Stomach smooth muscle (tissue), 2 donors: Measurements from ENCODE around the gene TH.
"Not testable (repeated sequence)": the region's sequence is repeated elsewhere in the genome, so short reads cannot be mapped to it uniquely, and the experiment has no call there.

ENCODE experiments used
- H3K27ac ChIP-seq: one replicate; pipeline ENCODE4 v1.7.0; 2013; ENCODE audit warnings: mild to moderate bottlenecking, low read length, inconsistent platforms
- H3K27me3 ChIP-seq, 2 donors: one replicate each; pipeline ENCODE4 v1.7.0; 2013; ENCODE audit warnings: low read length in 2 of 2; ENCODE audit not compliant: insufficient read depth in 2 of 2, control insufficient read depth in 1 of 2
- H3K36me3 ChIP-seq, 2 donors: one replicate each; pipeline ENCODE4 v1.7.0; 2013; ENCODE audit warnings: low read length in 2 of 2; ENCODE audit not compliant: control insufficient read depth in 2 of 2, insufficient read depth in 2 of 2
- H3K4me1 ChIP-seq: one replicate; pipeline ENCODE4 v1.7.0; 2013; ENCODE audit warnings: low read length; ENCODE audit not compliant: control insufficient read depth, insufficient read depth
- H3K4me3 ChIP-seq, 2 donors: one replicate each; pipeline ENCODE4 v1.7.0; 2013; ENCODE audit warnings: low read length in 2 of 2
- H3K9ac ChIP-seq, 2 donors: one replicate each; pipeline ENCODE4 v1.7.0; 2013; ENCODE audit warnings: low read length in 2 of 2, mild to moderate bottlenecking in 1 of 2
- H3K9me3 ChIP-seq, 2 donors: one replicate each; pipeline ENCODE4 v1.7.0; 2013; ENCODE audit warnings: low read length in 2 of 2; ENCODE audit not compliant: control insufficient read depth in 2 of 2
- donor health status: healthy.
- donor health status: Pancreatic carcinoma.

Gene TH

DNA sequence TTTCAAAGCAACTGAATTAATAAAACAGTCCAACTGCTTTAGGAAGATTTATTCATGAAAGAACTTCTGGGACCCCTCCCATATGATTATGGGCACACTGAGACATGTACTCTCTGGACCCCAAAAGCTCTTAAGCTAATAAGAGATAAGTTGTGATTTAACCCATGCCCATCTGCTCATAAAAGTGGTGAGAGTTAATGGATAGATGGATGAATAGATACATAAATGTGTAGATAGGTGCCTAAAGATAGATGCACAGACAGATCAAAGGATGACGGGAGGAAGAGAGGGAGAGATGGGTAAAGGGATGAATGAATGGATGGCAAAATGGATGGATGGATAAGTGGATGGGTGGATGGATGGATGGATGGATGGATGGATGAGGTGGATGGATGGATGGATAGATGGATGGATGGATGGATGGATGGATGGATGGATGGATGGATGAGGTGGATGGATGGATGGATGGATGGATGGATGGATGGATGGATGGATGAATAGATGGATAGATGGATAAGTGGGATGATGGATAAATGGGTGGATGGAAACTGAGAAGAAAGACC lies 29.4 kb upstream of the TH start:
- no peak overlapping the region for H3K27ac ChIP-seq
- H3K27me3 ChIP-seq, result peaks cover 0 to 2% of the 10 kb centered on the region in 2 donors
- no peaks in the 10 kb centered on the region for H3K36me3 ChIP-seq
- H3K4me3 ChIP-seq, result no peak overlapping the region
- no peak overlapping the region for H3K9ac ChIP-seq
- no peaks in the 10 kb centered on the region for H3K4me1 ChIP-seq
- H3K9me3 ChIP-seq, result no peaks in the 10 kb centered on the region

DNA sequence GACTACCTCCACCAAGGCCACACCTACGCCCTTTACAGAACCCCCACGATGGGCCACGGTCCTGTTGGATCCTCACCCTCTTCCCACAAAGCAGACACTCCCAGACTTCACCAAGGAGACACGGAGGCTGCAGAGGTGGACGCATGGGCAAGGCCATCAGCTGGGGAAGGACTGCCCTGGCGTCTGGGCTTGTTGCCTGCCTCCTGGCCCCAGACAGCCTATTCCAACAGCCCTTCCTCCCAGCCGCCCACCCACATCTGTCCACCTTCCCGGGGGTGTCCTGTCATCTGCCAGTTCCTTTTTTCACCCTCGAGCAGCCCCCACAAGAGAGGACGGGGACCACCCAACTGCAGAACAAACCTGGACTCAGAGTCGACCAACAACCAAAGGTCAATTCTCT lies 28.9 kb upstream of the TH start:
- Histone ChIP-seq H3K4me3 (no peak overlapping the region), H3K9me3 (no peaks in the 10 kb centered on the region), H3K27ac (no peak overlapping the region), H3K4me1 (no peaks in the 10 kb centered on the region), H3K36me3 (no peaks in the 10 kb centered on the region), H3K27me3 (peaks cover 0 to 2% of the 10 kb centered on the region in 2 donors), H3K9ac (no peak overlapping the region)

DNA sequence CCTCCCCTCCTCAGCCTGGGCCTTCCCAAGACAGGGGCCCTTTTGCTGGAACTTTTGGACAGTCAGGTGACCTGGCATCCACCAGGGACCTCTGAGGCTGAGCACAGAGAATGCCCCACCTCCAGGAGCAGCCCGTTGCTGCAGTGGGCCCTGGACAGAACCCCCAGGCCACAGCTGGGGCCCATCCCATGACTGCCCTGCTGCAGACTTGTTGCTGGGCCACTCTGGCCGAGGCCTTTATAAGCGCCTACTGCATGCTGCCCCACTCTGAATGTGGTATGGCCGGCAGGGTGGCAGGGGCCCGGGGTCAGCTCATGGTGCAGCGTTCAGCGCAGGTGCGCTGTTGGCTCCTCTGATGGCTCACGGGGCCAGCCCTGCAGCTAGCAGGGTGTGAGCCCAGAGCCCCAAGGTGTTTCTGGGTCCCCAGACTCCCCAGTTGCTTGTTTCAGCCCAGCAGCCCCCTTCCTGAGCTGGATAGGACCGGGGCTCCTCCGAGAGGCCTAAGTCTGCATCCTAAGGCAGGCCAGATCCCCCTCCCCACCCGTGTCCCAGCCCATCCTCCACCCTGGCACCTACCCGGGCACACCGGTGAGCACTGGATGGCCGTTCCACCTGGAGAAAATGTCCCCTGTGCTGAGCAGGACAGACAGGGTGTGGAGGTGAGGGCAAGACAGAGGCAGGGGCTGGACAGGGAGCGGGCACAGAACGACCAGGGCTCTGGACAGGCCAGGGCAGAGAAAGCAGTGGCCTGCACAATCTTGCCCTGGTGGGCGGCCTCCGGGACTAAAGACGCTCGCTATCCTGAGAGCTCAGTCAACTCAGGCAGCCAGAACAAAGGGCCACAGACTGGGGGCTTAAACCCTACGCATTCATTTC lies 28.1 kb upstream of the TH start:
- Histone ChIP-seq H3K27me3 (peaks cover 0 to 5% of the 10 kb centered on the region in 2 donors), H3K9ac (no peak overlapping the region), H3K36me3 (no peaks in the 10 kb centered on the region), H3K4me1 (no peaks in the 10 kb centered on the region), H3K9me3 (no peaks in the 10 kb centered on the region), H3K4me3 (no peak overlapping the region), H3K27ac (no peak overlapping the region)

DNA sequence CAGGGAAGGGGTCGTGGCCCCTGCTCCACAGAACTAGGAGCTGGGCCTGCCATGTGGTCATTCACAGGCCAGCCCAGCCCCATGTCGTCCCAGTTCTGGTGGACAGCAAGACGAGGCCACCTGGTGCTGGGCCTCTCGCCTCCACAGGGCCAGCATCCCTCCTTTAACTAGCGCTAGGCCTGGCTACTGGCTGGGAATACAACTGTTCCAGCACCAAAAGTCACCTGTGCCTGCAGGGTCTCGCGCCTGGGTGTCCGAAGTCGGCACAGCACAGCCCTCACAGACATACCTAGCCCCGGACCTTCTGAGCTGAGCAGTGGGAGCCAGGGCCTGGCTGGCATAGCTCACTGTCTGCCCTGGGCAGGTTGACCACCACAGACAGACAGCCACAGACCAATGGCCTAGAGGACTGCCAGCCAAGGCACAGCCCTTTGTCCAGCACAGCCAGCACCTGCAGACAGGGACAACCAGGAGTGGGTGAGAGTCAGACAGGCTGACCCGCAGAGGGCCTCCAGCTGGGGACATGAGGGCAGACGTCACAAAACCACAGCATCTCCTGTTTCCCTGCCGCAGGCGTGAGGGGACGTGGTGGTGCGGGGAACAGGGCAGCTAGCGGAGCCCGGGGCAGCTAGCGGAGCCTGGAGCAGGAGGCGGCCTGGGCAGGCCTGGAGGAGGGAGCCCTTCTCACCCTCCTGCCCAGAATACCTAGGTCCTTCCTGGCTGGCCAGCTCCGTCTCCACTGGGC lies 27.2 kb upstream of the TH start:
- no peak overlapping the region for H3K4me3 ChIP-seq
- peaks cover 0 to 5% of the 10 kb centered on the region in 2 donors for H3K27me3 ChIP-seq
- H3K27ac ChIP-seq, result no peak overlapping the region
- no peaks in the 10 kb centered on the region for H3K36me3 ChIP-seq
- H3K9me3 ChIP-seq, result no peaks in the 10 kb centered on the region
- no peaks in the 10 kb centered on the region for H3K4me1 ChIP-seq
- no peak overlapping the region for H3K9ac ChIP-seq

DNA sequence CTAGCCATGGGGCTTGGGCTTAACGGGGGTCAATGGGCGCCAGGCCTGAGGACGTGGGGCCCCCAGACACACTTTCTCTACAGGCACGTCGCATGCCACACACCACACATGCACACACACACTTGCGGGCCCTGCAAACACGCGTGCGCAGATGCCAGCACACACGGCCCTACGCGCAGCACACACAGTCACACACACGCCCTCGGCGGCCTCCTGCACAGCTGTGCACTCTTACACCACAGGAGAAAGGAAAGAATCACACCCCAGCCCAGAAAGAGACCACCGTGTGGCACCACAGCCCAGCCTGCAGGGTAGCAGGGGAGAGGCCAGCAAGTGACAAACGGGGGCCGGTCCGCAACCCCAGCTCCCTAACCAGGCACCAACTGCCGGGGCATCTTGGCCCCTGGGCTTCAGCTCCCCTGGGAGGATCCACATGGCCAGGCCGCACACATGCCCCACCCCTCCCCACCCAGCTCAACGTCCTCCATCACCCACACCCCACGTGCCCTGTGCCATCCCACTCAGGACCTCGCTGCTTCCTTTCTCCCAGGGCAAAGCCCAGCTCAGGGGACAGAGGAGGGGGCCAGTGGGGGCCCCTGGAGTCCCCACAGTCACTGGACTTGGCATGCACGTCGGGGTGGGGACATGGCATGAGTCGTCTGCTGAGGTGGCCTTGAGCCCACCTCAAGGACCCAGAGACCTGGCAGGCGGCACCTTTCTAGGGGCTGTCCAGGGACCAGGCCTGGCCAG lies 26.3 kb upstream of the TH start:
- Histone ChIP-seq H3K9me3 (no peaks in the 10 kb centered on the region), H3K9ac (no peak overlapping the region), H3K4me1 (no peaks in the 10 kb centered on the region), H3K36me3 (no peaks in the 10 kb centered on the region), H3K27me3 (peaks cover 0 to 5% of the 10 kb centered on the region in 2 donors), H3K27ac (no peak overlapping the region), H3K4me3 (no peak overlapping the region)

DNA sequence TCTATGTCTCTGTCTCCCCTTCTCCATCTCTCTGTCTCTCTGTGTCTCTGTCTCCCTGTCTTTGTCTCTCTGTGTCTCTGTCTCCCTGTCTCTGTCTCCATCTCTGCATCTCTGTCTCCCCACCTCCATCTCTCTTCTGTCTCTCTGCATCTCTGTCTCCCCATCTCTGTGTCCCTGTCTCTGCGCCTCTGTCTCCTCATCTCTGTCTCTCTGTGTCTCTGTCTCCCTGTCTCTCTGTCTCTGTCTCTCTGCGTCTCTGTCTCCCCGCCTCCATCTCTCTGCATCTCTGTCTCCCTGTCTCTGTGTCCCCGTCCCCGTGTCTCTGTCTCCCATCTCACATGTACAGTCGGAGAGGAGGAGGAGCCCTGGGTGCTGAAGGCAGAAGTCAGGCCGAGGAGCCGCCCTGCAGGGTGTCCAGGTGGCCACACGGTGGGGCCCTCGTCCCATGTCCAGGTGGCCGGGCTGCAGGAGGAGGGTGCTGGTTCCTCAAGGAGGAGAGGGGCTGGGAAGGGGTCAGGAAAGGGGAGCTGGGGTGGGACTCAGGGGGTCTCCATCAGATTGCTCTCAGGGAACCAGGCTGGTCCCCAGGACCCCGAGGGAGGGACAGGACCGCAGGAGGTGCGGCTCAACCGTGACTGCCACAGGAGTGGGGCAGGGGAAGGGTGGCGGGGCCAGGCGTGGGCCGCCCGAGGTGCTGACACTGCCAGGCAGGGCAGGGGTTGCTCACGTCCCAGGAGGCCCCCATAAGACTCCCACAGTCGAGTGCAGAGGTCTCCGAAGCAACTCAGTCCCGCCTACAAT lies 25.6 kb upstream of the TH start:
- H3K9ac ChIP-seq, result no peak overlapping the region
- no peak overlapping the region for H3K4me3 ChIP-seq
- H3K27ac ChIP-seq, result no peak overlapping the region
- no peaks in the 10 kb centered on the region for H3K36me3 ChIP-seq
- H3K27me3 ChIP-seq, result peaks cover 0 to 5% of the 10 kb centered on the region in 2 donors
- H3K9me3 ChIP-seq, result no peaks in the 10 kb centered on the region
- no peaks in the 10 kb centered on the region for H3K4me1 ChIP-seq

DNA sequence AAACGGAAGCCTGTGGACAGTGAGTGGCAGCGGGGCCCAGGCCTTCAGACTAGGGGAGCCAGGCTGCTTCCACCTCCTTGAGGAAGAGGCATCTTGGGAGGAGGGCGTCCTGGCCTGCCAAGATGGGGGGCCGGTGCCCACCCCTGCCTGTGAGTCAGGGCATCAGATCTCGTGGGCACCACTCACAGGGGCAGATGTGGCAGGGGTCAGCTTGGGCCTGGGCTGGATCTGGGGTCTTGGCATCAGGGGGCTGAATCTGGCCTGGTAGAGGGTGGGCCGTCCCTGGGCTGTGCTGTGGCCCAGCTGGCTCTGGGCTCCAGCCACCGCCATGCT lies 24.1 kb upstream of the TH start:
- Histone ChIP-seq H3K36me3 (no peaks in the 10 kb centered on the region), H3K27me3 (peaks cover 1 to 8% of the 10 kb centered on the region in 2 donors), H3K9me3 (no peaks in the 10 kb centered on the region), H3K9ac (no peak overlapping the region), H3K27ac (no peak overlapping the region), H3K4me1 (no peaks in the 10 kb centered on the region), H3K4me3 (no peak overlapping the region)

DNA sequence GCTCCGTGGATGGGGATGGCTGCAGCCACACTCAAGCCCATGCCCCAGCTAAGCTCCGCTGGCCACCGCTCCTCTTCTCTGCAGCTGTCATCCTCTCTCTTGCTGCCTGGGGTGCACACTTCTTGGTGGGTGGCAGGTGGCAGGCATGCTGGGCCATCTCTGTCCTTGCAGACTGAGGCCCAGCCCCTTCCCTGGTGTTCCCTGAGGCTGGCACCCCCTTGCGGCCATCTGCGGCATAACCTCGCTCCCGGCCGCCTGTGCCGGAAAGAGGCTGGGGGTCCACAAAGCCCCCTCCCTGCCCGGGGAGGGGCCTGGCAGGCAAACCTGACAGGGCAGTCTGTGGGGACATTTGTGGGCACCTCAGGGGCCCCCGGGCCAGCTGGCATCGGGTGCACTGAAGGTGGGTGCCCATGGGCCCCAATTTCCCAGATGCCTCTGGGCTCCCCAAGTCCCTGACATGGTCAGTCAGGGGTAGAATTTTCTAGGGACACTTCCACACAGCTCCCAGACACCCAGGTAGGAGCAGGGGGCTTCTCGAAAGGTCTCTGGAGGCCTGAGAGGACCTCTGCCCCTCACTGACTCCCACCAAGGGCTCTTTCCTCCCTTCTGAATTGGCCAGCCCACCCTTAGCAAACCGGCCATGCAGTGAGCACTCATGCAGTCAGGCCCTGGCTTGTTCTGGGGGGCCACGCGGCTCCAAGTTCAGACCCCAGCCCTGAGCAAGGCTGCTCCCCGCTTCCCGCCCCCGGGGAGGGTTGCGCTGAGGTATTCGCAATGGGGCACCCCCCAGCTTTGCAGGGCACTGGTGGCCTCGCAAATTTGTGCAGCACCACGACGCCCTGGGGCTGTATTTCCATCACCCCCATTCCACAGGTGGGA lies 23.5 kb upstream of the TH start:
- Histone ChIP-seq H3K9ac (no peak overlapping the region), H3K27me3 (peaks cover 6 to 8% of the 10 kb centered on the region in 2 donors), H3K4me3 (no peak overlapping the region)

DNA sequence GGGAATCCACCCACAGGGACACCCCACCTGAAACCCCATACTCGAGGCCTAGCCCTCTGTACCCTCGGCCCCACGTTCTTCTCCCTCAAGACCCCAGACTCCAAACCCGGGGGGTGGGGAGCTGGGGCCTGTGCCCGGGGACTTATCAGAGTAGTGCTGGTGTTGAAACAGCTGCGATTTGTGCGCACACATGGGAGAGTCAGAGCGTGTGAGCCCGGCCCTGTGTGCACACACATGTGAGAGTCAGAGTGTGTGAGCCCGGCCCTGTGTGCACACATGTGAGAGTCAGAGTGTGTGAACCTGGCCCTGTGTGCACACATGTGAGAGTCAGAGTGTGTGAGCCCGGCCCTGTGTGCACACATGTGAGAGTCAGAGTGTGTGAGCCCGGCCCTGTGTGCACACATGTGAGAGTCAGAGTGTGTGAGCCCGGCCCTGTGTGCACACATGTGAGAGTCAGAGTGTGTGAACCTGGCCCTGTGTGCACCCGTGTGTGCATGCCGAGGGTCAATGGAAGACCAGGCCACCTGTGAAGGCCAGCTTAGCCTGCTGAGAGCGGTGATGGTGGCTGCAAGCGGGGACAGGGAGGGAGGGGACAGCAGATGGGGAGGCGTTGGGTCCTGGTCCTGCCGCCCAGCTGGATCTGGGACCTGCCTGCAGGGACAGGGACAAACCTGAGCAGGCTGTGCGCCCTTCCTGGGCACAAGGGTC lies 22.4 kb upstream of the TH start:
- H3K27ac ChIP-seq, H3K27me3 ChIP-seq, H3K9ac ChIP-seq, H3K4me3 ChIP-seq, H3K36me3 ChIP-seq, H3K9me3 ChIP-seq, H3K4me1 ChIP-seq: not testable (repeated sequence)

More for the DNA sequence above, 23.5 kb upstream of the TH start:
- H3K4me1 ChIP-seq, result no peaks in the 10 kb centered on the region
- no peaks in the 10 kb centered on the region for H3K9me3 ChIP-seq
- H3K27ac ChIP-seq, result no peak overlapping the region
- no peaks in the 10 kb centered on the region for H3K36me3 ChIP-seq
